ENCODE data around the gene SMC4. TPM values are rescaled to one million over a fixed set of nuclear protein-coding genes. Genes with fewer than 3 reads are reported as not detected.

SMC4 gene
- polyA plus RNA-seq, 1 of the 3 experiments (the other 2 are of a cell fraction): 26.1 TPM

DNA sequence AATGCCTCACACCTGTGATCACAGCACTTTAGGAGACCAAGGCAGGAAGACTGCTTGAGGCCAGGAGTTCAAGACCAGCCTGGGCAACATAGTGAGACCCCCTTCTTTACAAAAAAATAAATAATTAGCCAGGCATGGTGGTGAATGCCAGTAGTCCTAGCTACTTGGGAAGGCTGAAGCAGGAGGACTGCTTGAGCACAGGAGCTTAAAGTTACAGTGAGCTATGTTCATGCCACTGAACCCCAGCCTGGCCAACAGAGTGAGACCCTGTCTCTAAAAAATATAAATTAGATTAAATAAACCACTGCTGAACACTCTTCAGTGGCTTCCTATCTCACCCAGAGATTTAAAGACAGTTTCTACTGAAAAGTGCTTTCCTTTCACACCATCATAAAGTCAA, 6.7 kb upstream of the SMC4 start:
- no peak for DNase-seq
- Histone ChIP-seq H3K4me2 (no peak overlapping the region), H3K4me3 (ENCODE audit: low read depth in 2 of 2, low read length in 1 of 2) (no peak overlapping the region), H3K27me3 (ENCODE audit: insufficient read depth) (no peaks in the 10 kb centered on the region), H3K27ac (ENCODE audit: low read depth in 2 of 2, low read length in 1 of 2) (no peak overlapping the region), H3K9me2 (no peaks in the 10 kb centered on the region), H3K4me1 (ENCODE audit: control insufficient read depth in 1 of 2, insufficient read depth in 2 of 2, low read depth in 1 of 2, low read length in 1 of 2) (peaks cover 4 to 10% of the 10 kb centered on the region in 2 experiments; a peak in 2 of 4 replicates), H3K36me3 (replicated peaks in 1 of 2; ENCODE audit: control insufficient read depth in 1 of 2, insufficient read depth in 2 of 2, low read length in 1 of 2) (no peaks in the 10 kb centered on the region), H4K20me1 (ENCODE audit: insufficient read depth) (no peaks in the 10 kb centered on the region), H3K9me3 (no peaks in the 10 kb centered on the region), H3K9ac (no peak overlapping the region), H3K79me2 (ENCODE audit: insufficient read depth) (peaks cover 80% of the 10 kb centered on the region), H2AFZ (ENCODE audit: low read depth) (no peak overlapping the region), H3F3A (replicated peaks; ENCODE audit: insufficient read depth) (peaks cover 11% of the 10 kb centered on the region)
- POLR2A ChIA-PET: no interaction called here
- TF ChIP-seq JUND (IDR thresholded peaks at IDR 0.05): no peak
- no peak for TF ChIP-seq FOSL2 (IDR thresholded peaks at IDR 0.05; ENCODE audit: borderline replicate concordance, low read depth)
- TF ChIP-seq, protein P1, sequence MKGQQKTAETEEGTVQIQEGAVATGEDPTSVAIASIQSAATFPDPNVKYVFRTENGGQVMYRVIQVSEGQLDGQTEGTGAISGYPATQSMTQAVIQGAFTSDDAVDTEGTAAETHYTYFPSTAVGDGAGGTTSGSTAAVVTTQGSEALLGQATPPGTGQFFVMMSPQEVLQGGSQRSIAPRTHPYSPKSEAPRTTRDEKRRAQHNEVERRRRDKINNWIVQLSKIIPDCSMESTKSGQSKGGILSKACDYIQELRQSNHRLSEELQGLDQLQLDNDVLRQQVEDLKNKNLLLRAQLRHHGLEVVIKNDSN (IDR thresholded peaks at IDR 0.05; ENCODE audit: borderline replicate concordance, low read depth): no peak
- TF ChIP-seq RFX5 (IDR thresholded peaks at IDR 0.05; ENCODE audit: low read length): no peak
- no peak for TF ChIP-seq POLR2AphosphoS5 (IDR thresholded peaks at IDR 0.05; ENCODE audit: low read depth, low read length)
- no peak for TF ChIP-seq GATA2 (CRISPR knock-in tag; IDR thresholded peaks at IDR 0.05)
- no peak for TF ChIP-seq MXI1 (IDR thresholded peaks at IDR 0.05; ENCODE audit: low read depth, low read length)
- TF ChIP-seq RCOR1 (IDR thresholded peaks at IDR 0.05; ENCODE audit: low read length): no peak
- no peak for TF ChIP-seq TCF12 (IDR thresholded peaks at IDR 0.05)
- no peak for TF ChIP-seq ELF1 (IDR thresholded peaks at IDR 0.05)
- TF ChIP-seq, protein P2, sequence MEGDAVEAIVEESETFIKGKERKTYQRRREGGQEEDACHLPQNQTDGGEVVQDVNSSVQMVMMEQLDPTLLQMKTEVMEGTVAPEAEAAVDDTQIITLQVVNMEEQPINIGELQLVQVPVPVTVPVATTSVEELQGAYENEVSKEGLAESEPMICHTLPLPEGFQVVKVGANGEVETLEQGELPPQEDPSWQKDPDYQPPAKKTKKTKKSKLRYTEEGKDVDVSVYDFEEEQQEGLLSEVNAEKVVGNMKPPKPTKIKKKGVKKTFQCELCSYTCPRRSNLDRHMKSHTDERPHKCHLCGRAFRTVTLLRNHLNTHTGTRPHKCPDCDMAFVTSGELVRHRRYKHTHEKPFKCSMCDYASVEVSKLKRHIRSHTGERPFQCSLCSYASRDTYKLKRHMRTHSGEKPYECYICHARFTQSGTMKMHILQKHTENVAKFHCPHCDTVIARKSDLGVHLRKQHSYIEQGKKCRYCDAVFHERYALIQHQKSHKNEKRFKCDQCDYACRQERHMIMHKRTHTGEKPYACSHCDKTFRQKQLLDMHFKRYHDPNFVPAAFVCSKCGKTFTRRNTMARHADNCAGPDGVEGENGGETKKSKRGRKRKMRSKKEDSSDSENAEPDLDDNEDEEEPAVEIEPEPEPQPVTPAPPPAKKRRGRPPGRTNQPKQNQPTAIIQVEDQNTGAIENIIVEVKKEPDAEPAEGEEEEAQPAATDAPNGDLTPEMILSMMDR (IDR thresholded peaks at IDR 0.05): no peak
- no peak for TF ChIP-seq TAF1 (IDR thresholded peaks at IDR 0.05; ENCODE audit: borderline replicate concordance, low read depth, low read length)
- no peak for TF ChIP-seq RXRA (IDR thresholded peaks at IDR 0.05; ENCODE audit: borderline replicate concordance, low read depth)
- no peak for TF ChIP-seq NRF1 (IDR thresholded peaks at IDR 0.05; ENCODE audit: low read depth, low read length)
- CTCF ChIA-PET: no interaction called here

DNA sequence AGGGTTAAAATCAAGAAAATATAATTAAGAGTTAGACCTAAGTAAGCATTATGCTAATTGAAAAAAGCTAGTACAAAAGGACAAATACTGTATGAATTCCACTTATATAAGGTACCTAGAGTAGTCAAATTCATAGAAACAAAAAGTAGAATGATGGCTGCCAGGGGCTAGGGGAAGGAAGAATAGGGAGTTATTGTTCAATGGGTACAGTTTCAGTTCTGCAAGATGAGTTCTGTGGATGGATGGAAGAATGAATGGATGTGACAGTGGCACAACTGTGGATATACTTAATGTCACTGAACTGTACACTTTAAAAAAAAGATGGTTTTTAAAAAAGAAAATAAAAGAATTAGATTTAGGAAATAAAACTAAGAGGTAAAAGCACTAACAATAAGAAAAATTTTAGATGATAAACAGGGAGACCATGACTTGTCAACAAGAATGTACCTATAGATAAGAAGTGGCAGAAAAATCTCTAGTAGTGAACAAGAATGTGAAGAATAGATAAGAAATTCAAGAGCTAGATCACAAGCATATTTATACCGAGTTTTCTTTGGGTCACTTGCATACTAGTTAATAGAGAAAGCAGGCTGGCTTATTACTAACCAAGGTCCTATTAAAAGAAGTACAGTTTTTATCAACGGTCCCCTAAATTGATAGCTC, 6.0 kb upstream of the SMC4 start:
- Histone ChIP-seq H2AFZ (ENCODE audit: low read depth) (no peak overlapping the region), H3K27ac (ENCODE audit: low read depth in 2 of 2, low read length in 1 of 2) (no peak overlapping the region), H3K79me2 (ENCODE audit: insufficient read depth) (peaks cover 82% of the 10 kb centered on the region), H3K9me3 (no peaks in the 10 kb centered on the region), H3K9ac (no peak overlapping the region), H3K9me2 (no peaks in the 10 kb centered on the region), H4K20me1 (ENCODE audit: insufficient read depth) (no peaks in the 10 kb centered on the region), H3K4me2 (no peak overlapping the region), H3F3A (replicated peaks; ENCODE audit: insufficient read depth) (peaks cover 11% of the 10 kb centered on the region), H3K4me3 (ENCODE audit: low read depth in 2 of 2, low read length in 1 of 2) (no peak overlapping the region), H3K4me1 (ENCODE audit: control insufficient read depth in 1 of 2, insufficient read depth in 2 of 2, low read depth in 1 of 2, low read length in 1 of 2) (peaks cover 9 to 10% of the 10 kb centered on the region in 2 experiments; a peak in 2 of 4 replicates), H3K27me3 (ENCODE audit: insufficient read depth) (no peaks in the 10 kb centered on the region), H3K36me3 (replicated peaks in 1 of 2; ENCODE audit: control insufficient read depth in 1 of 2, insufficient read depth in 2 of 2, low read length in 1 of 2) (no peaks in the 10 kb centered on the region)
- TF ChIP-seq POLR2AphosphoS5 (IDR thresholded peaks at IDR 0.05; ENCODE audit: low read depth, low read length) (no peak), ELF1 (IDR thresholded peaks at IDR 0.05) (no peak), GATA2 (CRISPR knock-in tag; IDR thresholded peaks at IDR 0.05) (no peak), JUND (IDR thresholded peaks at IDR 0.05) (no peak)
- TF ChIP-seq, protein P3, sequence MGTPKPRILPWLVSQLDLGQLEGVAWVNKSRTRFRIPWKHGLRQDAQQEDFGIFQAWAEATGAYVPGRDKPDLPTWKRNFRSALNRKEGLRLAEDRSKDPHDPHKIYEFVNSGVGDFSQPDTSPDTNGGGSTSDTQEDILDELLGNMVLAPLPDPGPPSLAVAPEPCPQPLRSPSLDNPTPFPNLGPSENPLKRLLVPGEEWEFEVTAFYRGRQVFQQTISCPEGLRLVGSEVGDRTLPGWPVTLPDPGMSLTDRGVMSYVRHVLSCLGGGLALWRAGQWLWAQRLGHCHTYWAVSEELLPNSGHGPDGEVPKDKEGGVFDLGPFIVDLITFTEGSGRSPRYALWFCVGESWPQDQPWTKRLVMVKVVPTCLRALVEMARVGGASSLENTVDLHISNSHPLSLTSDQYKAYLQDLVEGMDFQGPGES (IDR thresholded peaks at IDR 0.05; ENCODE audit: low read depth, low read length): no peak
- TF ChIP-seq, protein P4, sequence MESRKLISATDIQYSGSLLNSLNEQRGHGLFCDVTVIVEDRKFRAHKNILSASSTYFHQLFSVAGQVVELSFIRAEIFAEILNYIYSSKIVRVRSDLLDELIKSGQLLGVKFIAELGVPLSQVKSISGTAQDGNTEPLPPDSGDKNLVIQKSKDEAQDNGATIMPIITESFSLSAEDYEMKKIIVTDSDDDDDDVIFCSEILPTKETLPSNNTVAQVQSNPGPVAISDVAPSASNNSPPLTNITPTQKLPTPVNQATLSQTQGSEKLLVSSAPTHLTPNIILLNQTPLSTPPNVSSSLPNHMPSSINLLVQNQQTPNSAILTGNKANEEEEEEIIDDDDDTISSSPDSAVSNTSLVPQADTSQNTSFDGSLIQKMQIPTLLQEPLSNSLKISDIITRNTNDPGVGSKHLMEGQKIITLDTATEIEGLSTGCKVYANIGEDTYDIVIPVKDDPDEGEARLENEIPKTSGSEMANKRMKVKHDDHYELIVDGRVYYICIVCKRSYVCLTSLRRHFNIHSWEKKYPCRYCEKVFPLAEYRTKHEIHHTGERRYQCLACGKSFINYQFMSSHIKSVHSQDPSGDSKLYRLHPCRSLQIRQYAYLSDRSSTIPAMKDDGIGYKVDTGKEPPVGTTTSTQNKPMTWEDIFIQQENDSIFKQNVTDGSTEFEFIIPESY (IDR thresholded peaks at IDR 0.05; ENCODE audit: borderline replicate concordance, low read depth): no peak
- CTCF ChIA-PET: interaction anchor here (1.2 to 1.4 kb wide), 2 partner anchors 19 to 356 kb away, joined by 3 to 6 read pairs; no protein-coding TSS in a partner anchor
- no peak for DNase-seq
- WGBS (ENCODE audit: low lambda C conversion rate): 89% methylated on average over 2 of the region's 2 CpGs
- POLR2A ChIA-PET: interaction anchor here (0.9 kb wide), 1 partner anchor 12 kb away, joined by 3 read pairs; no protein-coding TSS in a partner anchor

All from SK-N-SH (cell line).